ENCODE measurements around the gene CASP10.

GRCh38 chr2:201271917-201272316, 89.0 kb downstream of the CASP10 start:
- no peak for TF ChIP-seq POLR2A (IDR thresholded peaks at IDR 0.05)
- no peak for TF ChIP-seq CTCF (IDR thresholded peaks at IDR 0.05)

All from esophagus squamous epithelium (tissue), 4 donors.